Breast epithelium (tissue), 3 donors: ENCODE results near the gene PCDHGC3.

ENCODE experiments used
- CTCF ChIP-seq, 3 donors: fragments of 450-650 bp; IDR thresholded peaks; one replicate each; pipeline ENCODE4 v1.5.1; 2016 to 2017; ENCODE audit warnings: antibody characterized with exemption in 3 of 3, mild to moderate bottlenecking in 3 of 3, moderate library complexity in 3 of 3
- POLR2A ChIP-seq: fragments of 450-650 bp; IDR thresholded peaks from one replicate; pipeline ENCODE4 v1.6.1; 2016; ENCODE audit warnings: antibody characterized with exemption, mild to moderate bottlenecking, moderate library complexity
- POLR2AphosphoS5 ChIP-seq, 3 donors: sonication (generic); formaldehyde crosslinking; IDR thresholded peaks; one replicate each; pipeline ENCODE4 v1.6.1; 2017; ENCODE audit warnings: antibody characterized with exemption in 3 of 3

- TF ChIP-seq CTCF (IDR thresholded peaks at IDR 0.05) (no peak), POLR2A (peak; percentile 17), POLR2AphosphoS5 (IDR thresholded peaks at IDR 0.05) (peak; percentile 26 to 66 (median 43))
These were observed 33.2 kb downstream of the PCDHGC3 start for GRCh38 chr5:141508798-141509611.
